NCI-H1436 (cell line): ENCODE measurements around the gene PCBD1.
"Not testable (repeated sequence)": the region's sequence is repeated elsewhere in the genome, so short reads cannot be mapped to it uniquely, and the experiment has no call there.

Experiments used
- DNase-seq: peaks from one replicate; lab custom pipeline; 2025; lab: John Stamatoyannopoulos, UW

PCBD1 gene

DNA sequence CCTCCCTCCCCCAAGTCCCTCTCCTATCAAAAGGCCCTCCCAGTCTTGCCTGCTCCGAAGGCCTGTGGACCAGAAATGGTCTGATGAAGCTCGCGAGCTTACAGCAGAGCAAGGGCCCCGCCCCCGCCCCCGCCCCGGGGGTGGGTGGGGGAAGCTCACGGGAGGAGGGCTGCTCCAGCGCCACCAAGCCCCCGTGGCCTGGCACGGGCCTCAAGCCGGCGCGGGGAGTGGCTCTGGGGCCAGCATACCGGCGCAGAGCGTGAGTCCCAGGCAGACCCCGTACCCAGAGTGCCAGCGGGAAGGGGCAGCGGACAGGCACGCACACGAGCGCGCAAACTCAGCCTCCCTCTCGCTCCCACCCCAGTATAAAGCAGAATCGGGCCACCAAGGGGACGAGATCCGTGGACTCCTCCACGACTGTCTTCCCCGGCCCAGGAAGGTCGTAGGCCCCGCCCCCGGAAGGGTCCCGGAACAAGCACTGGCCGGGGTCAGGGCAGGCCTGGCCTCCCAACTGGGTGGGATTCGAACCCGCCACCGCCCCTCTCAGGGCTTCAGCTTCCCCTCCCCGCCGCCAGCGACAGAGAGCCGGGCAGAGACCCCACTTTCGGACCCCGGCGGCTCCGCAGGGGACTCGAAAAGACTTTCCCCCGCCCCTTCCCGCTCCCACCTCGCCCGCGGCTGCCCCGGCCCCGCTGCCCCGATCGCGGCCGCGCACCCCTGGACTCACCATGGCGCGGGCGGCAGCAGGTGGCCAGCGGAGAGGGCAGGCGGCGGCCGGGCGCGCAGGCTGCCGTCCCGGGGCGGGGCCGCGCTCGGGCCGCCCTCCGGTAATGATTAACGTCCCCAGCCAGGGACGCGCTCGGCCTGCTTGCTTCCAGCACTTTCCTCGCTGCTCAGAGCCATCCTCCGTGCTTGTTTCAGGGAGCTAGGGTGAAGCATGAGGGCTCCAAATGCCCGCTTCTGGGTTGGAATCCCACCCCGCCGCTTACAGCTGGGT is at the start of gene PCBD1:
Gene PCBD1, minus strand, starts transcription at position 762 of the 997 bp plus-strand sequence. Its CDS starts 32 bp downstream, at position 730.
- peak; percentile 81 for DNase-seq

DNA sequence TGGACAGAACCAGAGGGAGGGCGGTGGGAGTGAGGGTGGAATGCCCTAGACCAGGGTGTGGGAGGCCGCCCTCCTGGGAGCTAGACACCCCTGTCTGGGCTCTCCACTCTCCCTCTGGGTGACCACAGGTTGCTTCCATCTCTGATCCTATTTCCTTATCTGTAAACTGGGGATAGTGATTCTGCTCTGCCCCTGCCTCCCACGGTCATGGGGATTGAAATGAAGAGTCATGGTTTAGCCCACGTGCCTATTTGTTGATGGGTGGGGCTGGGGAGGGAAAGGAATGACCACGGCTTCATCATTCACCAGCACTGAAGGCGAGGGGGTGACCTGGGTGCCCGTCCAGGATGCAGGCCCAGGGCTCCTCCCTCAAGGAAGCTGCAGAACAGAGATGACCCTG is 49.3 kb upstream of the PCBD1 start:
- DNase-seq: no peak

DNA sequence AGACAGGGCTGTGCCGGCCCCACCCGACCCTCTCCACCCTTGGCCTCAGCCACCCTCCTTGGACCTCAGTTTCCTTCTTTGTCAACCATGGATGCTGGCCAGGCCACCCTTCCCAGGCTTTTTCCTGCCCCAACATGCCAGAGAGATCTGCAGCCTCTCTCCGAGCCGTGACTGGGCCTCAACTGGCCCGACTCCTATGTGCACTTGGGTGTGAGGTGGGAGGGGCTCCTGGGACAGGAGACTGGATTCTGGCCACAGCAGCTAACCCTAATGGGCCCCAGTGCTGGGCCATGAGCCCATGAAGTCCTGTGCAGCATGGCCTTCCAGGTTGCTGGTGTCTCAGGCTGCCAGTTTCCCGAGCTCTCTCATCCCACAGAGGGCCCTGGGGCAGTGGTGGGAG is 47.7 kb upstream of the PCBD1 start:
- DNase-seq: no peak

DNA sequence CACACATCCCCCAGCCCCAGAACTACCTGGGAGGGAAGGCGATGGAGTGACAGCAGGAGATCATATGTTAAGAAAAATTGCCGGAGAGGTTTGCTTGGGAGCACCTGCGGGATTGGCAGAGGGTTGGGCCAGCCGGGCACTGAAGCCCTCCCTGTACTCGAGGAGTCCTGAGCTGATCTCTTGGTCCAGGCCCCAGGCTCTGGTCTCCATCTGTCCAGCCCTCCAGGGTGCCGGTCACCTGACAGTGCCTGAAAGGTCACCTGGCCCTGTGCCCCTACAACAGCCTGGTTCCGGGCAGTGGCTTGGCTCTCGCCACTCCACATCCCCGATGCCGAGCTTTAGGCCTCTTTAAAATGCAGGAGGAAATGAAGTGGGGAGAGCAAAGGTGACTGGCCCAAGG is 47.3 kb upstream of the PCBD1 start:
- no peak for DNase-seq

DNA sequence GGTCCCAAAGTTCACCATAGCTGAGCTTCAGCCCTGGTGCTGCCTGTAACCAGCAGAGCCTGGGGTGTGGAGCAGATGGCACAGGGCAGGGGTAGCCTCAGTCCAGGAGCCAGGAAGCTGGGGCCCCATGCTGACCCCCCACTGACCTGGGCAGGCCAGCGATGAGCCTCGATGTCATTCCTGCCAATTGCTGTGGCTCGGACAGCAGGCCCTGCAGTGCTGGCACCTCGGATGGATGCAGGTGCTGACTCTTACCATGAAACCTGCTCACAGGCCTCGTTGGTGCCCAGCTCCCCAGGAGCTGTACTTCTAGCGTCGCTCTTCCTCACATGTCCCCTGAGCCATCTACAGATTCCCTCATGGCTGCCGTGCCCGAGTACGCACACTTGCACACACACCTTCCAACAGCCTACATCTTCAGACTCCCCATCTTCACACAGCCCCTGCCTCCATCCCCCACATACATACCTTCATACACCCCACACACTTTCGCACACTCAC is 46.8 kb upstream of the PCBD1 start:
- no peak for DNase-seq

DNA sequence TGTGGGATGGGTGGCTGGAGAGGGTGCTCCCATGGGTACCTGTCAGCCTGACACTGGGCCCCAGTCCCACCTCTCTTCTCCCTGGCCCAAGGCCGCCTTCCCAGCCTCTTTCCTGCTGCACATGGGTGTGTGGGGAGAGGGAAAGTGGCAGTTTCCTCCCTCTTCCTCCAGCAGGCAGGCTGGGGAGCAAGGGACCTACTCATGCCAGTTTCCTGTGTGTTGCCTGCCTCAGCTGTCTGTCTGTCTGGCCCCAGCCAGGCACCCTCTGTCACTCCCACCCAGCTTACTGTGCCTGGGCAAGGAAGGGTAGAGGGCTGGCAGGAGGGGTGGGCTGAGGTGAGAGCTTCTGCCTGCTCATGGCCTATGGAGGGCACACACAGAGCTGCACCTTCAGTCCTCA is 46.3 kb upstream of the PCBD1 start:
- no peak for DNase-seq

DNA sequence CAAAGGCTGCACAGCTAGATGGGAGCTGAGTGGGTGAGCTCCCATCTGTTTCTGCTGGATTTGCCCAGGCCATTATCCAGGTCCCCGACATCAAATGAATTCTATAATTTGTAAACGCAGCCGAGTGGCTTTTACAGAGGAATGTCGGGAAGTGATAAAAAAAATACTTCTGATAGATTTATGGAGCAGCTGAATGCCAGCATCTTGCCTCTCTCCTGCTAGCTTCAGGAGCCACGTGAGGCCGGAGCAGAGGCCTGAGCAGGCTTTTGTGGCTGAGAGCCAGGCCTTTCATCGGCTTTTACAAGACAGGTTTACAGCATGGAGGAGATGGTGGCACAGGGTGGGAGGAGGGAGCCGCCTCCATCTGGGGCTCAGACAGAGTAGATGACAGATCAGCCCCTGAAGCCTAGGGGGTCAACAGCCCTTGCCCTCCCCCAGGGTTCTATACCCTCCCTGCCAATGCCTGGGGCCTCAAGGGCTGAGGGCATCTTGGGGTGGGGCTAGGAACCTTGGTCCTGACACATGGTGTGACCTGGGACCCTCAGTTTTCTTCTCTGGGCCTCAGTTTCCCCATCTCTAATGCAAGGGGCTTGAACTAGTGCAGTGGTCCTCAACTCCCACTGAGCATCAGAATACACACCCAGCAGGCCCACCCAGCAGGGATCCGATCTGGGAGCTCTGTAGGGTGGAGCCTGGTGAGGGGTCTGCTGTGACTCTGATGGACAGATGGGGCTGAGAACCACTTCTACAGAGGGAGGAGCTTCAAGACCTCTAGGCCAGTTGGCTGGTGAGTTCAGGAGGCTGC is 44.2 kb upstream of the PCBD1 start:
- no peak for DNase-seq

DNA sequence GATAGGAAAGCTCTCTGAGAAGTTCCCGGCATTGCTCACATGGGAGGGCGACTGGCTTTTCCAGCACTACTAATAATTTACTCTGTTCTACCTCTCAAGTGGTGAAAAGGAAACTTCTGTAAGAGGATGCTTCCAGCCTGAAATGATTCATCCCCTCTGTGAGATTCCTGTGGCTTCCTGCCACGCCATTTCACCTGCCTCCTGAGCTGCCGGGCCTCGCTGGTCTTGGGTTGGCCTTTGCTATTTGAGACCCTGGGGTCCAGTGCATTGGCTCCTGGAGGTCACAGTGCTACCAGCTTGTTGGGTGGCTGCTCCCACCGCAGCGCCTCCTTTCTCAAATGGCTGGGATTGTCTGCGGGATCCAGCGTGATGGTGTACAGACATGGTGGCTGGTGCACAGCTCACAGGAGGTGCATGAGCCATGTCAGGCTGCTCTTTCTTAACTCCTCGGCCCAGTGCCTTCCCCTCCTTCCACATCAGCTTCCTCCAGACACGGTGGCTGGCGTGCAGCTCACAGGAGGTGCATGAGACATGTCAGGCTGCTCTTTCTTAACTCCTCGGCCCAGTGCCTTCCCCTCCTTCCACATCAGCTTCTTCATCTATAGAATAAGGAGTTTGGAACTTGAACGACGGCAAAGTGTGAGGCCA is 42.9 kb upstream of the PCBD1 start:
- no peak for DNase-seq

DNA sequence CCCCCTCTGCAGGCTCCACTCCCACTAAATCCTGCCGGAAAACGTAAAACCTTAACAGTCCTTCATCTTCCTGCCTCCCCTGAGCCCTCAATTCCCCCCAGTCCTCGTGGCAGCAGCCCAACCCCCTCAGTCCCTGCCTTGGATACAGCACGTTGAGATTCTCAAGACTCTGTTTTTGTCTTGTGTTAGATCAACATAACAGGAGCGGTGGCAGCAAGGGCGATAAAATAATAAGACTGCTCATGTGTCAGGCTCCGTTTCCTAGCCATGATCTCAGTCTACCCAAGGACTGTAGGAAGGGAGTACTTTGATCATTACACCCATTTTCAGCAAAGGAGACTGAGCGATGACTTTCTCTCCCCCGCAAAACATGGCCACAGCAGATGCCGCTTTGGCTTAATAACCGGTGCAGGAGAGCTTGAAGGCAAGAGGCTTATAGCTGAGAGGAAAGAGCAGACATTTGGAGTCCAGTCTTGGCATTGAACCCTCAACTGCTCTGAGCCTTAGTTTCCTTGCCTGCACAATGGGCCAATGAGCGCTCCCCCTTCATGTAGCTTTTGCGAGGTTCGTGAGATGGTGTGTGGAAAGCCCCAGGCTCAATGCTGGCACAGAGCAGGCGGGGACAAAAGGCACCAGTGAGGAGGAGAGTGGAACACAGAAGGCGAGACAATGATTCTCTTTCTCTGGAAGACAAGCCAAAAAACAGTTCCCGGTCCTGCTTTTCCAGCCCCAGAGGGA is 42.1 kb upstream of the PCBD1 start:
- no peak for DNase-seq

DNA sequence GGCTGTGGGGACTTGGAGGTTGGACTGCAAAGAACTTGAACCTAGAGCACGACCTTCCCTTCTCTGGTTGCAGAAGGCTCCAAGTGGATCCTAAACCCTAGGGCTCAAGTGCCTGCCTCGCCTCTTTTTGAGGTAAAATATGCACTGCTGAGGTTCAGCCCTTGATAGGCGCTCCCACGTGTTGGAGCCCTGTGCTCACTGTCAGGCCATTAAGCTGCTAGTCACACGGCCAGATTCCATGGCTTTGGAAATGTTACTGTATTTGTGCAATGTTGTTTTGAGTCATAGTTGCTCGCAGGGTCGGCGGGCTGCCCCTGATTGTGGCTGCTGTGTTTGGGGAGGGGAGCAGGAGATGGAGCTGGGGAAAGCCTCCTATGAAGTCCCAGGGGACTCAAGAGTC is 39.8 kb upstream of the PCBD1 start:
- no peak for DNase-seq

DNA sequence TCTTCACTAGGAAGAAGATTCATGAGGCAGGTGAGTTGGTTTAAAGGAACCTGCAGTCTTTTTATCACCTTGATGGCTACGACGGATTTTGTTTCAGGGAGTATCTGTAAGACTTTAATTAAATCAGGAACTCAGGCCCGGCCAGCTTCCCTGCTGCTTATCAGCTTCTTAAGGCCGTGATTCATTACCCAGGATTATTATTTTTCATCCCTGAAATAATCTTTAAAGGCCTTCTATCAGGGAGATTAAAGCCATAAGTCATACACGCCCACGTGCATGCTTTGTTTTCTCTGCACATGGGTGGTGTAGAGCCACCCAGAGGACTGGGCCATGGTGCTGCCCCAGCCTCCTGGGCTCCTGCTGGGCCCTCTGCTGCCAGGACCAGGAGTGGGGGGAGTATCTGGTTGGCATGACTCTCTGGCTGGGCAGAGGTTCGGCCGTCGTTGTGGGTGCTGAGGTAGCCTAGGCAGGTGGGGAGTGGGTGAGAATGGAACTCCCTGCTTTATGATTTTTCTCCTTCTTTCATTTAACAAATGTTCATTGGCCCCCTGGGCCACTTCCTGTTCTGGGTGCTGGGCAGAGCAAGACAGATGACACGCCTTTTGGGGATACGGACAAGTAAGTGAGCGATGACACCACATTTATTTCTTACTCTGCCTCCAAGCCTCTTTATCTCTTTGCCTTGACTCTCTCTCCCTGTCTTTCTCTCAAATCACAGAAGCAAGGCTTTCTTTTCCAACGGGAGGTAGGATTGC is 39.0 kb upstream of the PCBD1 start:
- no peak for DNase-seq

DNA sequence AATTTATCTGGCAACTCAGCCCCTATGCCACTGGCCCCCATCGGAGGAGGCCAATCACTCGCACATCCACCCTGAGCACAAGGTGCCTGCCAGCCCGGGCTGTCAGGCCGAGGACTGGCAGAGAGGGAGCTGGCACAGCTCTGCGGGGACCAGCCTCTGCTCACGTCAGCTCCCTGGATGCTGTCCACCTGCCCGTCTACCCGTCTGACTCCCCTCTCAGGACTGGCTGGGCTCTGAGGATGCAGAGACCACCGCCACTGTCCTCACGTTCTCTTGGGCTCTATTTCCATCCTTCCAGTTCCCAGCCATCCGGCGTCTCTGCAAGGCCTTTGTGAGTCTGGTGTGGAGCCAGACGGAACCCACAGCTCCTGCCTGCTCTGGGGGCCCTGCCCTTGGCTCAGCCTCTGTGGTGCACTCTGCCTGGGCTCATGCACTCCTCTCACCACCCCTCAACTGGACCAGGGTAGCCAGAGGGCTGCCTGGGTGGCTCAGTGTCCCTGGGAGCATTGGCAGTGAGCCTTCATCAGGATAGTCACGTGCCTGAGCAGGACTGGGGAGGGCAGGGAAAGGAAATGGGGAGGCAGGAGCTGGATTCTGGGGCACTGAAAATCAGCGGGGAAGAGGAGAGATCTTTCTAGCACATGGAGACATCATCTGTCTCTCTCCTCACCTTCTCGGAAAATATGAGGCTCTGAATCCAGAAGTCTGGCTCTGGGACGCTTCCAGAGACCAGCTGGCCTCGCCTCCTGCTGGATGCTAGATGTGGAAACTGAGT is 38.0 kb upstream of the PCBD1 start:
- no peak for DNase-seq

DNA sequence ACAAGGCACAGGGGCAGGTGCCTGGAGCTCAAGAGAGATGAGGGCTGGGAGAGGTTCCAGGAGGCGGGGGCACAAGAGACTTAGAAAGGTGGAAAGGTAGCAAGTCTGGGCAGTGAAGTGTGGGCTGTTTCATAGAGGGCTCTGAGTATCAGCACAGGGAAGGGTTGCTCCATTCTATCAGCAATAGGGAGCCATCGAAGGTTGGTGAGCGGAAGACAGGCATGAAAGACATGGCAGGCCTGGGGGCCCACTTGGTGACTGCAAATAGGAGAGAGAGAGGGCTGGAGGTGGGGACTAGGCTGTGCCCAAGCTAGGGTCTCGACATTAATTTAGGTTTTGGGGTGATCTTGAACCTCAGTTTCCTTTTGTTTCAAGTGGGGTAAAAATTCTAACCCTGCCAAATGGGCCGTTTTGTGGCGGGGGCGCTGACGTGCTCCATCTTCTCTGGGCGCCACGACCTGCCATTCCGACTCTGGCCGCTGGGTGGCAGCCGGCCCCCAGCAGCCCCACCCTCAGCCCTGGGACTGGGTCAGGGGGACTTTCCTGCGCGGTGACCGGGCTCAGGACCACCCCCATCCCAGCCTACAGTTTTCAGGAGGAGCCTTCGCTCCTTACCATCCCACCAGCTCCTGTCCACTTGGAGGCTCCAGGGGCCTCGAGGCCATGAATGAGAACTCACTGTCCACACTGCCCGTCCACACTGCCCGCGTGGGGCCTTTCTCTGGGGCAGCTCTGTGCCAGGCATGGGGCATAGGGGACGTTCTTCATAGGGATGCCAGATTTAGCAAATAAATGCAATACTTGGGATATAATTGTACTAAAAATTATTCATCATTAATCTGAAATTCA is 37.2 kb upstream of the PCBD1 start:
- peak; percentile 53 for DNase-seq

DNA sequence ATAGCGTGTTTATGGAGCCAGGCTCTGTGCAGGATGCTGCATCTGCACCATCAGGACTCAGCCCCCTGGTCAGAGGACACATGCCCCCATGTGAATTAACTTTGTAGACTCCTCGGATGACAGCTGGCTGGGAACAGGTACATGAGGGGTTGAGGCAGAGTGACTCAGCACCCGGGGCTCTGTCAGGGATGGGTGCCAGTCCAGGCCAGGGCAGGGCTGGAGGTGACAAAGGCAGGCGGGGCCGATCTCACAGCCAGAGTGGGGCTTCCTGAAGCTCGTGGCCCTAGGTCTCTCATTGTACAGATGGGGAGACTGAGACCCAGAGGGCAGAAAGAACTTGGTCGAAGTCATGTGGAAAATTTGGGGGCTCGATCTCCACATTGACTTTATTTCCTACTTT is 35.3 kb upstream of the PCBD1 start:
- DNase-seq: no peak

DNA sequence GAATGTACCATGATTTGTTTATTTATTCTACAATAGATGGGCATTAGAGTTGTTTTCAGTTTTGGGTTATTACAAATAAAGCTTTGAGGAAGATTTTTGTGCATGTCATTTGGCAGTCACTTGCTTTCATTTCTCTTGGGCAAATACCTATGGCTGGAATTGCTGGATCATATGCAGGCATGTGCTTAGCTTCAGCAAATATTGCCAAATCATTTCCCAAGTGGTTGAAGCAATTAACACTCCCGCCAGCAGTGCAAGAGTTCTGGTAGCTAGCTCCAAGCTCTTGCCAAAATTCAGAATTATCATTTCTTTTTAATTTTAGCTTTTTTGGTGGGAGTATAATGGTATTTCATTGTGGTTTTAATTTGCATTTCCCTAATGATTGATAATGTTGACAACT is 32.9 kb upstream of the PCBD1 start:
- DNase-seq: no peak

DNA sequence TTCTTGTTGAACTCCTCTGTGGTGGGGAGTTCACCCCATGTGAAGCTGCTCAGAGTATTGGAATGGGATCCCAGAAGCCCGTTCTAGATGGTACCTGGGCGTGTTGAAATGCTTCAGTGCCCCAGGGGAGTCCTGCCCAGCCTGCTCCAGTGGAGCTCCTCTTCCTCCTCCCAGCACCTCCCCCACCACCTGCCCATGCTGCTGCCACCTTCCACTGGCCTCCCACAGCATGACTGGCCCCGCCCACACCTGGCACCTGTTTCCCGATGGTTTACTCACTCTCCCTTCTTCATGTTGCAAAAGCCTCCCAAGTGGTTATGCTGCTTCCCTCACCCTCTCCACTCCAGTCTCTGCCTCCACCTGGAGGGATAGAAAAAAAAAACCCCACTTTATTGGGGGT is 32.2 kb upstream of the PCBD1 start:
- DNase-seq: peak; percentile 6

DNA sequence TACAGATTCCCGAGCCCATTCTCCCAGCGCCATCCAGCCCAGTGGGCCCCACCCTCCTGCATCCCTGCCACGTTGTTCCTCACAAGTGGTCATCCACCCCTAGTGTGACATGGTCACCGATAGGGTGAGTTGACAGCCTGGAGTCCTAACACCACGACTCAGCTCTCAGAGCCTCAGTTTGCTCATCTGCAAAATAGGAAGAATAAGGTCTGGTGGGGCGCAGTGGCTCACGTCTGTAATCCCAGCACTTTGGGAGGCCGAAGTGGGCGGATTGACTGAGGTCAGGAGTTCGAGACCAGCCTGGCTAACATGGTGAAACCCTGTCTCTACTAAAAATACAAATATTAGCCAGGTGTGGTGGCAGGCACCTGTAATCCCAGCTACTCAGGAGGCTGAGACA is 31.5 kb upstream of the PCBD1 start:
- DNase-seq: not testable (repeated sequence)

DNA sequence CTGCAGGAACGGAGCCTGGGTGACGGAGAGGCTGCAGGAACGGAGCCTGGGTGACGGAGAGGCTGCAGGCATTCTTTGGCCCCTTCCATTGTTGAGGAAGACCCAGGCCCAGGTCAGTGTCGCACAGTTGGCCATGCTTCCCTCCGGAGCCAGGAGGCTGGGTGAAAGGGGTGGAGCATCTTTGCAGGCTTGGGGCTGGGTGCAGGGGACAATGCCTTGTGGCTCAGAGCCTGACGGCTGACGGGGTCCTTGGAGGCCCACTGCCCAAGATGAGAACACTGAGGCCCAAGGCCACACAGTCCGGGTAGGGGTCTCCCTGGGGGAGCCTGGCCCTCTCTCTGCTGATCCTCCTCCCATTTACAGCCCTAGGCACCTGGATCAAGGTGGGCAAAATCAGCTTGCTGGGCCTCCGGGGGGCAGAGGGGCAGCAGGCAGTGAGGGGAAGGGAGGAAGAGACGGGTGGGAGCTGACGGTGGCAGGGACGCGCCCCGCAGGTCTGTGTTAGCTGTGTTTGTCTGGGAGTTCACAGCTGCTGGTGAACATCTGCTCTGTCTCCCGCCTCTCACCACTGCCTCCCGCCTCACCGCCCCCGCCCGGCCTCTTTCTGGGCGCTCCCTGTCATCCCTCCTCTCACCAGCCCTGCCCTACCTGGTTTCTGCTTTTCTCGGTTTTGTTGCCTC is 30.6 kb upstream of the PCBD1 start:
- DNase-seq: no peak

DNA sequence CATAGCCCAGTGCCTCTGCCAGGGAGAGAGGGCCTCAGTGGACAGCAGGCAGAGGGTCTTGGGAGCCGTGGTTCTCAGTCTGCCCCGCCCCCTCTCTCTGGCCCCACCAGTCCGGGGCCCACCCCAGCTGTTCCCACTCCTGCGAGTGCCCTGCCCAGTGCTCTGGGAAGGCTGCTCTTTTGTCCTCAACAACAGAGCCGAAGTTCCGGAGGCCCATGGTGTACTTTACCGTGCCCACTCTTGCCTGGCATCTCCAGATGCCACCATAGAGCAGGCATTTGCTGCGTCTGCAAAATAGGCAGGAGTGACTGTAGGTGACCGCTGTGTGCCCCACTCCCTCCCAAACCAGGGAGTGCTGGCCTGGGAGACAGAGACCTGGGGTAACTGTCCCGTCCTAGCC is 29.3 kb upstream of the PCBD1 start:
- no peak for DNase-seq
